WTC11 (cell line): ENCODE measurements around the gene APMAP.

Experiments used
- ARID4B ChIP-seq: sonication (generic); formaldehyde crosslinking; IDR thresholded peaks from 2 replicates; pipeline ENCODE4 v1.8.0; 2023; ENCODE audit warnings: missing genetic modification reagents, mild to moderate bottlenecking, borderline replicate concordance
- FOXK1 ChIP-seq: sonication (generic); formaldehyde crosslinking; IDR thresholded peaks from 2 replicates; pipeline ENCODE4 v1.8.0; 2022; ENCODE audit warnings: mild to moderate bottlenecking, moderate library complexity, missing genetic modification reagents
- HMGA2 ChIP-seq: fragments of 250-450 bp; sonication (Bioruptor Pico); IDR thresholded peaks from 2 replicates; pipeline ENCODE4 v1.4.0; 2021; ENCODE audit warnings: mild to moderate bottlenecking, moderate library complexity
- NFYB ChIP-seq: sonication (generic); formaldehyde crosslinking; conservative IDR thresholded peaks from 2 replicates; pipeline ENCODE4 v1.8.0; 2022; ENCODE audit warnings: low read depth, missing genetic modification reagents
- NR3C1 ChIP-seq: sonication (generic); formaldehyde crosslinking; conservative IDR thresholded peaks from 2 replicates; pipeline ENCODE4 v1.8.1; 2023; ENCODE audit warnings: low read depth, mild to moderate bottlenecking, missing genetic modification reagents
- RELA ChIP-seq: sonication (generic); formaldehyde crosslinking; IDR thresholded peaks from 2 replicates; pipeline ENCODE4 v1.8.1; 2022; ENCODE audit warnings: missing genetic modification reagents, mild to moderate bottlenecking, borderline replicate concordance
- TCF7 ChIP-seq: sonication (generic); formaldehyde crosslinking; IDR thresholded peaks from 2 replicates; pipeline ENCODE4 v1.8.0; 2022; ENCODE audit warnings: mild to moderate bottlenecking, low read depth, missing genetic modification reagents, moderate library complexity
- TEAD4 ChIP-seq: sonication (generic); formaldehyde crosslinking; IDR thresholded peaks from 2 replicates; pipeline ENCODE4 v1.8.0; 2022; ENCODE audit warnings: mild to moderate bottlenecking, missing genetic modification reagents
- TF ChIP-seq, protein P1 (sequence below): sonication (generic); formaldehyde crosslinking; IDR thresholded peaks from 2 replicates; pipeline ENCODE4 v1.8.0; 2022; ENCODE audit warnings: missing genetic modification reagents
- TF ChIP-seq, protein P2 (sequence below): fragments of 200-600 bp; IDR thresholded peaks from 2 replicates; pipeline ENCODE4 v1.8.0; 2022; ENCODE audit warnings: antibody characterized with exemption
- TF ChIP-seq, protein P3 (sequence below): sonication (generic); formaldehyde crosslinking; conservative IDR thresholded peaks from 2 replicates; pipeline ENCODE4 v1.8.1; 2022; ENCODE audit warnings: mild to moderate bottlenecking, missing genetic modification reagents
- TF ChIP-seq, protein P4 (sequence below): sonication (generic); formaldehyde crosslinking; IDR thresholded peaks from 2 replicates; pipeline ENCODE4 v1.8.1; 2023; ENCODE audit warnings: mild to moderate bottlenecking, missing genetic modification reagents

DNA sequence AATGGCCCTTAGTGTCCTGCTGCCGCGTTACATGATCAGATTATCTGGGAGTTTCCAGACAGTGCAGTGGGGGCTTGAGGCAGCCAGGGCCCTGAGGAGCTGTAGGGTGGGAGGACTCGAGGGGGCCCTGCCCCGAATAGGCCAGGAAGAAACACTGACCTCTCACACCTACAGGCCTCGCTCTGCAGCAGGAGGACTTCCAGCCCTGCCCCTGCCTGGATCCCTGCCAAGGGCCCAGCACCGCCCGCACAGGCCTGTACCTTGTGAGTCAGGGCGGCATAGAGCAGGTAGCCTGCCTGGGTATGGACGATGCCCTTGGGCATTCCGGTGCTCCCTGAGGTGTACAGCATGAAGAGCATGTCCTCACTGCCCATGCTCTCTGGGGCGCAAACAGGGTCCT, 30.1 kb upstream of the APMAP start:
- TF ChIP-seq, protein P1, sequence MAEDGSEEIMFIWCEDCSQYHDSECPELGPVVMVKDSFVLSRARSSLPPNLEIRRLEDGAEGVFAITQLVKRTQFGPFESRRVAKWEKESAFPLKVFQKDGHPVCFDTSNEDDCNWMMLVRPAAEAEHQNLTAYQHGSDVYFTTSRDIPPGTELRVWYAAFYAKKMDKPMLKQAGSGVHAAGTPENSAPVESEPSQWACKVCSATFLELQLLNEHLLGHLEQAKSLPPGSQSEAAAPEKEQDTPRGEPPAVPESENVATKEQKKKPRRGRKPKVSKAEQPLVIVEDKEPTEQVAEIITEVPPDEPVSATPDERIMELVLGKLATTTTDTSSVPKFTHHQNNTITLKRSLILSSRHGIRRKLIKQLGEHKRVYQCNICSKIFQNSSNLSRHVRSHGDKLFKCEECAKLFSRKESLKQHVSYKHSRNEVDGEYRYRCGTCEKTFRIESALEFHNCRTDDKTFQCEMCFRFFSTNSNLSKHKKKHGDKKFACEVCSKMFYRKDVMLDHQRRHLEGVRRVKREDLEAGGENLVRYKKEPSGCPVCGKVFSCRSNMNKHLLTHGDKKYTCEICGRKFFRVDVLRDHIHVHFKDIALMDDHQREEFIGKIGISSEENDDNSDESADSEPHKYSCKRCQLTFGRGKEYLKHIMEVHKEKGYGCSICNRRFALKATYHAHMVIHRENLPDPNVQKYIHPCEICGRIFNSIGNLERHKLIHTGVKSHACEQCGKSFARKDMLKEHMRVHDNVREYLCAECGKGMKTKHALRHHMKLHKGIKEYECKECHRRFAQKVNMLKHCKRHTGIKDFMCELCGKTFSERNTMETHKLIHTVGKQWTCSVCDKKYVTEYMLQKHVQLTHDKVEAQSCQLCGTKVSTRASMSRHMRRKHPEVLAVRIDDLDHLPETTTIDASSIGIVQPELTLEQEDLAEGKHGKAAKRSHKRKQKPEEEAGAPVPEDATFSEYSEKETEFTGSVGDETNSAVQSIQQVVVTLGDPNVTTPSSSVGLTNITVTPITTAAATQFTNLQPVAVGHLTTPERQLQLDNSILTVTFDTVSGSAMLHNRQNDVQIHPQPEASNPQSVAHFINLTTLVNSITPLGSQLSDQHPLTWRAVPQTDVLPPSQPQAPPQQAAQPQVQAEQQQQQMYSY, result no peak
- TF ChIP-seq, protein P2, sequence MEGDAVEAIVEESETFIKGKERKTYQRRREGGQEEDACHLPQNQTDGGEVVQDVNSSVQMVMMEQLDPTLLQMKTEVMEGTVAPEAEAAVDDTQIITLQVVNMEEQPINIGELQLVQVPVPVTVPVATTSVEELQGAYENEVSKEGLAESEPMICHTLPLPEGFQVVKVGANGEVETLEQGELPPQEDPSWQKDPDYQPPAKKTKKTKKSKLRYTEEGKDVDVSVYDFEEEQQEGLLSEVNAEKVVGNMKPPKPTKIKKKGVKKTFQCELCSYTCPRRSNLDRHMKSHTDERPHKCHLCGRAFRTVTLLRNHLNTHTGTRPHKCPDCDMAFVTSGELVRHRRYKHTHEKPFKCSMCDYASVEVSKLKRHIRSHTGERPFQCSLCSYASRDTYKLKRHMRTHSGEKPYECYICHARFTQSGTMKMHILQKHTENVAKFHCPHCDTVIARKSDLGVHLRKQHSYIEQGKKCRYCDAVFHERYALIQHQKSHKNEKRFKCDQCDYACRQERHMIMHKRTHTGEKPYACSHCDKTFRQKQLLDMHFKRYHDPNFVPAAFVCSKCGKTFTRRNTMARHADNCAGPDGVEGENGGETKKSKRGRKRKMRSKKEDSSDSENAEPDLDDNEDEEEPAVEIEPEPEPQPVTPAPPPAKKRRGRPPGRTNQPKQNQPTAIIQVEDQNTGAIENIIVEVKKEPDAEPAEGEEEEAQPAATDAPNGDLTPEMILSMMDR, result no peak
- TF ChIP-seq FOXK1 (CRISPR knock-in tag) (no peak), TCF7 (no peak), NFYB (no peak), NR3C1 (CRISPR knock-in tag) (no peak), HMGA2 (CRISPR knock-in tag) (no peak), ARID4B (CRISPR knock-in tag) (no peak), TEAD4 (CRISPR knock-in tag) (no peak), RELA (CRISPR knock-in tag) (no peak)
- TF ChIP-seq, protein P3, sequence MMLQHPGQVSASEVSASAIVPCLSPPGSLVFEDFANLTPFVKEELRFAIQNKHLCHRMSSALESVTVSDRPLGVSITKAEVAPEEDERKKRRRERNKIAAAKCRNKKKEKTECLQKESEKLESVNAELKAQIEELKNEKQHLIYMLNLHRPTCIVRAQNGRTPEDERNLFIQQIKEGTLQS (CRISPR knock-in tag), result no peak
- TF ChIP-seq, protein P4, sequence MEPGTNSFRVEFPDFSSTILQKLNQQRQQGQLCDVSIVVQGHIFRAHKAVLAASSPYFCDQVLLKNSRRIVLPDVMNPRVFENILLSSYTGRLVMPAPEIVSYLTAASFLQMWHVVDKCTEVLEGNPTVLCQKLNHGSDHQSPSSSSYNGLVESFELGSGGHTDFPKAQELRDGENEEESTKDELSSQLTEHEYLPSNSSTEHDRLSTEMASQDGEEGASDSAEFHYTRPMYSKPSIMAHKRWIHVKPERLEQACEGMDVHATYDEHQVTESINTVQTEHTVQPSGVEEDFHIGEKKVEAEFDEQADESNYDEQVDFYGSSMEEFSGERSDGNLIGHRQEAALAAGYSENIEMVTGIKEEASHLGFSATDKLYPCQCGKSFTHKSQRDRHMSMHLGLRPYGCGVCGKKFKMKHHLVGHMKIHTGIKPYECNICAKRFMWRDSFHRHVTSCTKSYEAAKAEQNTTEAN (CRISPR knock-in tag), result no peak
